ENCODE measurements around the gene USP47.

Gene USP47

DNA sequence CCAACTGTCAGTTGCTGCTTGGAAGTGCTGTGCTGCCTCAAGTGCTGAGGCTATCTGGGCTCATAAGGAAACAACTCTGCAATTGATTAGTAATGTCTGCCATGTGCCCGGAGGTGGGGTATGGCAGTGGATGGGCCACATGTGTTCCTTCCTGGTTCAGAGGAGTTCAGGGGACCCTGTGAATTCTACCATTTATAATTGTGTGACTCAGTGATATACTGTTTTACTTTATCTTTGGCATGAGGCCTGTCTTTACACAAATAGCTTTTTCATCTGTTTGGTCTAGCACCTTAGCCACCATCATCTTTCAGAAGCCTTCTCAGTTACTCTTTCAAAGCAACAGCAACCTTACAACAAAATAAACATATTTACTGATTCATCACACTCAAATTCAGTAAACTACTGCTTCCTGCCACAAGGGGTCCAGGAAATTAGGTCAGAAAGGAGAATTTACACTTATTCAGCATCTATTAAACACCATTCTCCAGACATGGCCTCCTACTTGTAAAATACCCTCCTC, 145.8 kb downstream of the USP47 start:
- no peak overlapping the region for H3K27ac ChIP-seq
- TF ChIP-seq CTCF (IDR thresholded peaks at IDR 0.05; ENCODE audit: low read depth, low read length) = no peak
- no peaks in the 10 kb centered on the region for H3K27me3 ChIP-seq (ENCODE audit: insufficient read depth, low read depth, severe bottlenecking)
- no peak for DNase-seq
- no peak overlapping the region for H3K4me3 ChIP-seq (ENCODE audit: low read depth, low read length)
- H3K36me3 ChIP-seq = no peaks in the 10 kb centered on the region
- no peaks in the 10 kb centered on the region for H3K9me3 ChIP-seq (ENCODE audit: severe bottlenecking)

GRCh38 chr11:11988099-11988651, 146.4 kb downstream of the USP47 start:
- Histone ChIP-seq H3K9me3 (ENCODE audit: severe bottlenecking) (no peaks in the 10 kb centered on the region), H3K4me3 (ENCODE audit: low read depth, low read length) (no peak overlapping the region), H3K27ac (no peak overlapping the region), H3K36me3 (no peaks in the 10 kb centered on the region), H3K27me3 (ENCODE audit: insufficient read depth, low read depth, severe bottlenecking) (no peaks in the 10 kb centered on the region)
- DNase-seq = no peak
- TF ChIP-seq CTCF (IDR thresholded peaks at IDR 0.05; ENCODE audit: low read depth, low read length) = no peak

- DNase-seq = no peak
- no peaks in the 10 kb centered on the region for H3K36me3 ChIP-seq
- no peaks in the 10 kb centered on the region for H3K27me3 ChIP-seq (ENCODE audit: insufficient read depth, low read depth, severe bottlenecking)
- H3K27ac ChIP-seq = no peak overlapping the region
- H3K4me3 ChIP-seq (ENCODE audit: low read depth, low read length) = no peak overlapping the region
- no peak for TF ChIP-seq CTCF (IDR thresholded peaks at IDR 0.05; ENCODE audit: low read depth, low read length)
- H3K9me3 ChIP-seq (ENCODE audit: severe bottlenecking) = no peaks in the 10 kb centered on the region
These were observed 147.0 kb downstream of the USP47 start for GRCh38 chr11:11988681-11989261.

DNA sequence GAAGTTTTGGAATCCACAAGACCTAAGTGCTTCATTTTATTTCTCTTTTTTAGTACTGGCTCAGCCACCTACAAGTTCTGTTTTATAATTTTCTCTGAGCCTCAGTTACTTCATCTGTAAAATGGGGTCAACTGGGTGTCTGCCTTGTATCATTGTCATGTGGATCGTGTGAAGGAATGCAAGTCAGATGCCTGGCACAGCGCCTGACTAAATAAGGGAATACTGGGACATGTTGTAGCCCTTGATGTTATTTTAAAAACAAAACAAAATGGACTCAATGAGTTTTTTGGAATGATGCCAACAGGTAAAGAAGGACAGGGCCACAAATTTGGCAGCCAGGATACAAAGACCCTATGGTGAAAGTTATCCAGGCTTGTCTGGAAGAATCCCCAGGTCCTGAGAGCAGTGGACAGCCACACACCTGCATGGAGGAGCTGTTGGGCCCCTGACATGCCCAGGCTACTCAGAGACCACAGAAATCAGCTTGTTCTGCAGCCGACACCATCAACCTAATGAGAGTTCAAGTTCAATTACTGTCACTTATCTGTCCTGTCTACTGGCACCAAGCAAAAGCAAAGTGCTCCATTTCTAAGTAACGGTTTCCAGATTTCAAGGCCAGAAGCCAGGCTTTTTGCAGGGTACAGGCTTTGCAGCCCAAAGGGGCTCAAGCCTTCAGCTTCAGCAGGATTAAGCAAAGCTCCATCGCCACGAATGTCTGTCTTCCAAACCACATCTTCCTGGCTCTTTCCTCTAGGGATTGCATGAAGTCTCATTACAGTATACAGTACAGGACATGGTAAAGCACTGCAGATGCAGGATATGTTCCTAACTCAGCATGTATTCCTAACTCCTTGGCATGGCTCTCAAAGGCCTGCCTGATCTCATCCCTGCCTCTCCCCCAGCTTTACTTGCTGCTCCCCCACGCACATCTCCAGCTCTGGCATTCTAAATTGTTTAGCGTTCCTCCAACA, 148.3 kb downstream of the USP47 start:
- no peak for DNase-seq
- no peak for TF ChIP-seq CTCF (IDR thresholded peaks at IDR 0.05; ENCODE audit: low read depth, low read length)
- no peaks in the 10 kb centered on the region for H3K27me3 ChIP-seq (ENCODE audit: insufficient read depth, low read depth, severe bottlenecking)
- no peaks in the 10 kb centered on the region for H3K36me3 ChIP-seq
- no peak overlapping the region for H3K27ac ChIP-seq
- no peaks in the 10 kb centered on the region for H3K9me3 ChIP-seq (ENCODE audit: severe bottlenecking)
- H3K4me3 ChIP-seq (ENCODE audit: low read depth, low read length) = no peak overlapping the region

GRCh38 chr11:11992257-11993212, 150.8 kb downstream of the USP47 start:
- H3K36me3 ChIP-seq = no peaks in the 10 kb centered on the region
- H3K4me3 ChIP-seq (ENCODE audit: low read depth, low read length) = no peak overlapping the region
- no peak for DNase-seq
- H3K27ac ChIP-seq = no peak overlapping the region
- H3K9me3 ChIP-seq (ENCODE audit: severe bottlenecking) = no peaks in the 10 kb centered on the region
- TF ChIP-seq CTCF (IDR thresholded peaks at IDR 0.05; ENCODE audit: low read depth, low read length) = no peak
- H3K27me3 ChIP-seq (ENCODE audit: insufficient read depth, low read depth, severe bottlenecking) = no peaks in the 10 kb centered on the region

Data from WERI-Rb-1 (cell line).